ENCODE data around the gene ITSN1.
"Not testable (repeated sequence)": the region's sequence is repeated elsewhere in the genome, so short reads cannot be mapped to it uniquely, and the experiment has no call there.

Gene ITSN1

DNA sequence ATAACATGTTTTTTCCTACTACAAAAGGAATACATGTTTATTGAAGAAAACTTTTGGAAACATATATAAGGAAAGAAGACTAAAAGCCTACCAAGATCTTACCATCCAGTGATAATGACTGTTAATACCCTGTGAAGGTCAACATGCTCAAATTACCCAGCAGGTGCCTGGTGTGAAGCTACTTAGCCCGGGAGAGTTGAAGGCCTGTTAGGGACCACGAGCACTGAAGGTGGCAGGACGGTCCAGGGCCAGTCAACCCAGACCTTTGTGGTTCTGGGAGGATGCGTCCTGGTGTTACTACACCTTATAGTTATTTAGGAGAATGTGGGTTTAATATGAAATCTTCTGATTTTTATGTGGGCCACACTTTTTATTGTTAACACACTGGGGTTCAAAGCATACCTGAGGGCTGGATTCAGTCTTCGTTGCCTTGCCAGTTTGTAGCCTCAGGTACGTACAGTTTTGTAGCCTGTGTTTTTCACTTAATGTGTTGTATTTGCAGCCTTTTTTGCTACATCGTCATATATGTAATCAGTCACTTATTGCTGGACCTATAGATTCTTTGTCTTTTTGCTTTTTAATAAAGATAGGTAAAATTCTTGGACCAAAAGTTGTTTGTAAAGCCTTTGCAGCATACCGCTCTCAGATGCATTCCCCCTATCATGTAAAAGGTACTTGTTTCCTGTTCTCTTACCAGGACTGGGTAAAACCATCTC is 9.8 kb downstream of the ITSN1 start:
- DNase-seq: peak; percentile 59

DNA sequence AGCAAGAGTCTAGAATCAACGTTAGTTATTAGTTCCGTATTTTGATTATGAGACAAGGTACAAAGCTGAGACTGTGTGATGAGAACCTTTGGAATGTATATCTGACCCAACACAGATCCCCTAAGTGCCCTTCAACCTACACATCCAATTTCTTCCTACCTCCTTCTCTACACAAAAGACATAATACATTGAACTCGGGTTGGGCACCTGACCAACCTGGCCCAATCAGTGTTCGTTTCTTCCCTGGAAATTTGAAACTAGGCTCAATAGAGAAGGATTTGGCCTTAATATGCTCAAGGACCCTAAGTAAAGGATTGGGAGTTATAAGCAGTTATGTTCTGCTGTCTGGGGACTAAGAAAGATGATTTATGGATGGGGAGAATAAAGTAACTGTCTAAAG is 12.1 kb downstream of the ITSN1 start:
- no peak for DNase-seq

DNA sequence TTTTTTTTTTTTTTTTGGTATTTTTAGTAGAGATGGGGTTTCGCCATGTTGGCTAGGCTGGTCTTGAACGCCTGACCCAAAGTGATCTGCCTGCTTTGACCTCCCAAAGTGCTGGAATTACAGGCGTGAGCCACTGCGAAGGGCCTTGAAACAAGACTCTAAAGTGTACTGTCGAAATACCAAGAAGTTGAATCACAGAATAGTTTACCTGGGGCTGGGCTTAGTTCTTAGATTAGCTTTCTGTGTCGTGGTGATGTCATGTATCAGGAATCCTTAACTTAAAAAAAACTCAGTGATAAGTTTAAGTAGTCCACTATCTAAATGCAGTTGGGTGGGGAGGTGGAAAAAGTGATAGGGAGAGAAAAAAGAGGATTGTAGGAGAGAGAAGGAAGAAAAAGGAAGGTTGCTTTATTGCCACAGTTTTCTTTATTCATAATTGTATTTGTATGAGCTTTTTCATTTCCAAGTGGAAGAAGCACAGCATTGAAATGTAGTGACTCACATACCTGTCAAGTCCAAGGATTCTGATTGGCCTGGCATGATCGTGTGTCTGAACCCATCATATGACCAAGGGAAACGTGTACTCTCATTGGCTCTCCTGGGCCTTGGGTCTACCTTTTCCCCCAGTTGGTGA is 13.4 kb downstream of the ITSN1 start:
- no peak for DNase-seq

DNA sequence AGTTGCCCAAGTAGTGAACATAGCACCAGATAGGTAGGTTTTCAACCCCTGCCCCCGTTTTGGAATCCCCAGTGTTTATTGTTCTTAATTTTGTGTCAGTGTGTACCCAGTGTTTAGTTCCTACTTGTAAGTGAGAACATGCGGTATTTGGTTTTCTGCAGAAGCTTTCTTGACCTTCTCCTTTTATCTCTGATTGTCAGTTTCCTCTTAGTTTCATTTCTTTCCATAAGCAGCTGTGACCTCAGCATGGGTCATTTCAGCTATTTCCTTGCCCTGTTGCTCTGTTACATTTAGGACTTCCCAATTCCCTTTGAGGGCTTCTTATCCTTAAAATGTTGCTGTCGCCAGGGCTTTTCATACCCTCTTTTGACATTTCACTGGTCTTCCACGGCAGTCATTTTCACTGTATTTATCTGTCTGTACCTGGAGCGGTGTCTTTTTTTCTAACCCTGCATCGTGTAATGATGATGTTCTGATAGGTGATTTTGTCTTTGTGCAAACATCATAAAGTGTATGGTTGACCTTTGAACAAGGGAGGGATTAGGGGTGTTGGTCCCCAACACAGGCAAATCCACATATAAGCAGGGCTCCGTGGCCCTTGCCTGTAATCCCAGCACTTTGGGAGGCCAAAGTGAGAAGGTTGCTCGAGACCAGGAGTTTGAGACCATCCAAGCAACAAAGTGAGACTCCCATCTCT is 15.0 kb downstream of the ITSN1 start:
- no peak for DNase-seq

DNA sequence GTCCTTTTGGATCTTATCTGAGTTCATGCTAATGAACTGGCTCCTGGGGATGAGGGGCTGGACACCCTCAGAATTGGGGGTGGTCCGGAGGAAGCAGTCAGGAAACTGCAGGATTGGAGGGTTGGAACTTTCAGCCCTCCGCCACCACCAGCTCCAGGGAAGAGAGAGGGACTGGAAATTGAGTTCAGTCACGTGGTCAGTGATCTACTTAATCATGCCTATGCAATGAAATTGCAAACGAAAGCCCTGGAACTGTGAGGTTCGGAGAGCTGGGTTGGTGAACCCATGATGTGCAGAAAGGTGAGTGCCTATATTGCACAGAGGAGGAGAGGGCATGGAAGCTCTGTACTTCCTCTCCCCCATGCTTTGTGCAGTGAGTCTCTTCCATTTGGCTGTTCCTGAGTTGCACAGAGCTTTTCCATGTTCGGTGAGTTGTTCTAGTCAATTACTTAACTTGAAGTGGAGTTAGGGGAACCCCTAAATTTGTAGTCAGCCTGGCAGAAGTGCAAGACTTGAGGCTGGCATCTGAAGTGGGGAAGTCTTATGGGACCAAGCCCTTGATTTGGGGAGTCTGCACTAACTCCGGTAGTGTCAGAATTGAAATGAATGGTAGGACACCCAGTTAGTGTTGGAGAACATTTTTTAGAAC is 16.7 kb downstream of the ITSN1 start:
- no peak for DNase-seq

DNA sequence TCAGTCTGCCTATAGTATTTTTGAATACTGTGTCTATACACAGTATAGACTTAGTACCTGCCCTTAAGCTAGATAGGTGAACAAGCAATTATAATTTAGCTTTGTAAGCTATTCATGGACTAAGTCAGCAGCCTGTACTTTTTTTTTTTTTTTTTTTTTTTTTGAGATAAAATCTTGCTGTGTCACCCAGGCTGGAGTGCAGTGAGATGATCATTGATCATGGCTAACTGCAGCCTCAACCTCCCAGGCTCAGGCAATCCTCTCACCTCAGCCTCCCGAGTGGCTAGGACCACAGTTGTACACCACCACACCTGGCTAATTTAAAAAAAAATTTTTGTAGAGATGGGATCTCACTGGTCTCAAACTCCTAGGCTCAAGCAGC is 17.3 kb downstream of the ITSN1 start:
- DNase-seq: no peak

DNA sequence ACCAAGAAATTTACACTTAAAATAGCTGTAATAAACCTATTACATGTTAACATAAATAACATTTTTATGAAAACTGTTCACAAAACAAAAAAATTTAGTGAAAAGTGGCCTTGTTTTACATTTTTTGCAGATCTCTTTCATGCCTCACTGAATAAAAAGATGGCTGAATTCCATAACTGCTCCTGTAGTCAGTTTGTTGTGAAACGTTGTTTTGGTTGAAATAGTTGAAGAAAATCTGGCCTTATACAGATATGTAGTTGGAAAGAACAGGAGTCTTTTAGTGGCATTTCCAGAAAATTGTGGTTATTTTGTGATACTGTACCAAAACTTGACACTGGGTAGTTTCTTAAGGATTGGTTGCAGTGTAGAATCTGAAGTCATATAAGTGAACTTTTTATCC is 18.1 kb downstream of the ITSN1 start:
- no peak for DNase-seq

DNA sequence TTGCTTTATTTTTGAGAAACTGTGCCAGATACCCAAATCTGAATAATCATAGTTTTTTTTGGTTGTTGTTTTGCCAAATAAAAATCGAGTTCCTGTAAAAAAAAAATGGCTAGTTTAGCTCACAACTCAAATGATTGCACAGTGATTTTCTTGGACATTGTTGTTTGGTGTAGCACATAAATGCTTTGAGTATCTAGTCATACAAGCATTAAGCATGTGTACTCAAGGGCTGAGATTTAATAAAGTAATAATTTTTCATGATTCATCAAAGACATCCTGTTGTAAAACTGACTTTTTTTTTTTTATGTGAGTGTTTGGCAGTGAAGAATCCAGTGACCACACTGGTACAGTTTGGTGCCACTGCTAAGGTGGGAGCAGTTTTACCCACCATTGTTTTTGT is 18.8 kb downstream of the ITSN1 start:
- DNase-seq: no peak

DNA sequence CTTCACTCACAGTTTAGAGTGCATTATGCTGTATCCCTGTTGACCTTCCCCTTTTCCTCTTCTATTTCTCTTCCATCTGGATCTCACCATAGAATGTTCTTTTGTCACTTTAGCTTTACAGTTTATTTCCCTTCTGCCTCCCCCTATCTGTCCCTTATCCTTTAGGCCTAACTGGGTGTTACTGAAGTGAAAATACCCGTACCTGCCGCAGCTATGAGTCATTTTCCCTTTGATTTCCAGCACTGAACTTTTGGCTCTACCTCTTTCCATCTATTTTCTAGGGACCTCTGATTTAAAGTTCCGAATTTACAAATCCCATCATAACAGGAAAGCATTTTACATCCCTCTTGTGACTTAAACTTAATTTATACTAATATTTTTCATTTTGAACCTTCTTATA is 19.7 kb downstream of the ITSN1 start:
- DNase-seq: no peak

DNA sequence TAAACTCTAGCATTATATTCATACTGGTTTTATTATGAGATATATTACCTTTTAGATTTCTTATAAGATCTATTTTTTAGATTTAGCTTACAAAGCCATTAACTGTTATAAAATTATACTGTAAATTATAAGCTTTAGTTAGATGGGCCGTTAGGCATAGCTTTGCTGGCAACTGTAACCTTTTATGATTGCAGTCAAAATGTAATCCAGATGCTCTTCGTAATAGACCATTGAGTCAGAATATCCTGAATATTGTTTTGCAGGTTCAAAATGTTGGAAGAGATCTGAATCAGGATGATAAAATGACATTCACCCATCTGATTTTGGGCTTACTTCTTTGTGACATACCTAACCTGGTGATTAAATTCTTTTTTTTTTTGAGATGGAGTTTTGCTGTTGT is 20.9 kb downstream of the ITSN1 start:
- DNase-seq: no peak

DNA sequence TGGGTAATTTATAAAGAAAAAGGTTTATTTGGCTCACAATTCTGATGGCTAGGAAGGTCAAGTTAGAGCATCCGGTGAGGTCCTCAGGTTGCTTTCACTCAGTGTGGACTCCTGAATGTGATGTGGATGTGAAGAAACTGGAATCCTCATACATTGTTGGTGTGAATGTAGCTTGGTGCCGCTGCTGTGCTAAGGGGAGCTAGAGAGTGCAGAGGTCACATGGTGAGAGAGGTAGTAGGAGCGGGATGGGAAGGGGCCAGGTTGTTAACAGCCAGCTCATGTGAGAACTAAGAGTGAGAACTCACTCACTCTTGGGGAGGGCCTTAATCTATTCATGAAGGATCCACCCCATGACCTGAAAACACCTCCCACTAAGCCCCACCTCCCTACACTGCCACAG is 21.8 kb downstream of the ITSN1 start:
- DNase-seq: no peak

DNA sequence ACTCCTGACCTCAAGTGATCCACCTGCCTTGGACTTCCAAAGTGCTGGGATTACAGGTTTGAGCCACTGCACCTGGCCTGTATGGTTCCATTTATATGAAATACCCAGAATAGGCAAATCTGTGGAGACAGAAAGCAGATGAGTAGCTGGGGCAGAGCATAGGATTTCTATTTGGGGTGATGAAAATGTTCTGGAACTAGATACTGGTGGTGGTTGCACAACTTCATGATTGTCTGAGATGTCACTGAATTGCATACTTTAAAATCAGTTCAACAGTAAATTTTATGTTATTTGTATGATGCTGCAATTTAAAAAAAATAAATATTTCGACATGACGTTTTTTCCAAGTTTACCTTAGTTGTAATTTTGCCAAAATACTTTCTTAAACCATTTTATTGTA is 23.9 kb downstream of the ITSN1 start:
- DNase-seq: no peak

DNA sequence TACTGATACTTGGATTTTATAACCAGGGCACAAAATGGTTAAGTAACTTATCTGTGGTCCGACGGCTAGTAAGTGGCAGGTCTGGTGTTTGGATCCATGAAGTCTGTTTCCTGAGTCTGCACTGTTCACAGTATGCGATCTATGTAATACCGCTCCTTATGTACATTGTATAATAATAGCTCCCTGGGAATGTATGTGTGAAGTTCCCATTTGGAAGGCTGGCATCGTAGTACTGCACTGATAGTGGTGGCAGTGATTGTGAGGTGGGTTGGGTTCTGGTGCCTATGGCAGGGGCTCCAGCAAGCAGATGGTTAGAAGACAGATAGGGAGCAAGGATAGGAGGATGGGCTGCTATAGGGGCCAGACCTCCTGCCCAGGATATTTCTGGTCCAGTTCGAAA is 25.3 kb downstream of the ITSN1 start:
- no peak for DNase-seq

DNA sequence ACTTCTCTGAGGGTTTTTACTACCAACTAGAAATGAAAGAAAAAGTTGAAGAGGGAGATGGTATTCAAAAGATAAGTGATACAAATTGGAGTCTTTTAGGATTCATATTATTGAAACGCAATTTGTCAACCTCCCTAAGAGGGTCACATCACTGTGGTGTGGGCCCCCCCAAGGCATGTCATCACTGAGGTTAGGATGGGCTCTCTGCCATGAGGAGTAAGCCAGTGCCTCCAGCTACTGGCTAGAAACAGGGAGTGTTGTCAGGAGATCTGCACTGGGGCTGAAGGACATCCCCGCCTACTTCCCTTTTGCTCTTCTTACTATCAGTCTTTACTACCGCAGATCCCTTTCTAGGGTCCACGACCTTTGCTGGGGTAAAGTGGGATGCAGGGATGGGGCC is 25.9 kb downstream of the ITSN1 start:
- no peak for DNase-seq

DNA sequence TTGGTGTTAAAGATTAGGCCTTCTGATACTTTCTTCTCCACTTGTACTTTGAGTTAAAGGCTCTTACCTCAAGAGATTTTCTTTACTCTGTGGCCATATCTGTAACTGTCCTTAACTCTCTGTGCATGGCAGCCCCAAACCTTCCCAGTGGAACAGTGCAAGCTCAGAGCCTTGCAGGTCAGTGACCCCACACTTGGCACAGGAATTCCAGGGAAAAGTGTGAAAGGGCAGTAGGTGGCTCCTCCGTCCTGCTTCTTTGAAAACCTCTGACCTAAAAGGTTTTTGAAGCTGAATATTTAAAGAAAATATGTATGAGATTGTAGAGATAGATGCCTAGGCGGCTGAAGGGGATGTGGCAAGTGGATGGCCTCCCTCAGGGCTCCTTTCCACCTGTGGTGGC is 26.3 kb downstream of the ITSN1 start:
- DNase-seq: no peak

DNA sequence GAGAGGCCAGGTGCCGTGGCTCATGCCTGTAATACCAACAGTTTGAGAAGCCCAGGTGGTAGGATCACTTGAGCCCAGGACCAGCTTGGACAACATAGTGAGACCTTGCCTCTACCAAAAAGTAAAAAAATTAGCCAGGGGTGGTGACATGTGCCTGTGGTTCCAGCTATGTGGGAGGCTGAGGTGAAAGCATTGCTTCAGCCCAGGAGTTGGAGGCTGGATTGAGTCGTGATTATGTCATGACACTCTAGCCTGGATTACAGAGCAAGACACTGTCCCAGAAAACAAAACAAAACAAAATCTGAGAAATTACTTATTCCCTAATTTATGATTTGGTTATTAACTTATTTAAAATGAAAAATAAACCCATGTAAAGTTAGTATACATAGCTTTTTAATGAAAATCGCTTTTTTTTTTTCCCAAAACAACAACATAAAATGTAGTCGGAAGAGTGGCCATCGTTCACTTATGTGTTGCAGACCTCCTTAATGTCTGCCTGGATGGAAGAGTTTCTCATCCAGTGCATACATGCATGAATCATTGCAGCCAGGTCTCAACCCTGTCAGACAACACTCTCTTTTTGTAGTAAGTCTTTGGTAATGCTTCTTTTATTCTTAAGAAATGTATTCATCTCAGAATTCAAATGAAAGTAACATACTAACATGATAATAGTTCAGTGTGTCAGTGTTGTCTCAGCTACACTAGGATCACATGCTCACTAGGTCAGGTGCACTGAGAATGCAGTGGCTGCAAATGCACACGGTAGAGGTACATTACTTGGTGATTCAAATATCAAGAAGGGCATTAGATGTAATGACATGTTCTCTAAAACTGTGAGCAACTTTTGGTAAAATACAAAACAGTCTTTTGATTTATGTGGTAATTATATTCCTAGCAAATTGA is 28.0 kb downstream of the ITSN1 start:
- no peak for DNase-seq

DNA sequence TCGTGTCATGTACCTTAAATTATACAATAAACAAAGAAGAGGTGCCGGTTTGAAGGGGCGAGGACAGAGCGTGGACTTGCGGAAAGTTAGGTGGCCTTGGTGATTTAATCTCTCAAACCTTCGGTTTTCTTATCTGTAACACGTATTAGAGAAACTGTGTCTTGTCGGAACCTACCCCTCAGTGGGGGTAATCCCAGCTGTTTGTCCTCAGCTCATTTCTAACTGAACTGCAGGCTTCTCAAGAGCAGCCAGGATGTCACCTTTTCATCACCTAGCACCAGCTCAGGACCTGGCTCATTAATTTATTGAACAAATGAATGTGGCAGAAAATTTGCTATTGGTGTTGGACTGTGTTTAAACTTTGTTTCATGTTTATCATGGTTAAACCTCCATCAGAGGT is 31.2 kb downstream of the ITSN1 start:
- DNase-seq: no peak

DNA sequence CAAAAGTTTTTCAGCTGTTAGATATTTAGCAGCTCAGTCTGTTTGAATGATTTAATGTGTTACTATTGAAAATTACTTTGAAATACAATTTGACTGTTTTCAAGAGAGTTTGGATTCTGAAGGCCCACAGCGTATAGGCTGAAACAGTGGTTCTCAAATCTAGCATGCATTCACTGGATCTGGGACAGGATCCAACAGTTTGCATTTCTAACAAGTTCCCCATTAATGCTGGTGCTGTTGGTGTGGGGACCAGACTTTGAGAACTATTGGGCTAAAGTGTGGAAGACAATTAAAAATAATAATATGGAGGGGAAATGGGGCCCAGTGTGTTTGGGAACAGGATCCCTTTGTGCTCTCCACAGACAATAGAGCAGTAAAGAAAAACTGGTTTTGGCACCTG is 31.9 kb downstream of the ITSN1 start:
- DNase-seq: no peak

DNA sequence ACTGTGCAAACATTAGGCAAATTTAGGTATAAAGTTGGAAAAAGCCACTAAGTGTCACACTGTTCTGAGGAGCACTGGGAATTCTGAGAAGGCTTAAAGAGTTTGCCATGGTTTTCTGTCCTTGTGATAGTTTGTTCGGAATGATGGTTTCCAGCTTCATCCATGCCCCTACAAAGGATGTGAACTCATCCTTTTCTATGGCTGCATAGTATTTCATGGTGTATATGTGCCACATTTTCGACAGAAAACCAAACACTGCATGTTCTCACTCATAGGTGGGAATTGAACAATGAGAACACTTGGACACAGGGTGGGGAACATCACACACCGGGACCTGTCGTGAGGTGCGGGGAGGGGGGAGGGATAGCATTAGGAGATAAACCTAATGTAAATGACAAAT is 34.4 kb downstream of the ITSN1 start:
- DNase-seq: not testable (repeated sequence)

DNA sequence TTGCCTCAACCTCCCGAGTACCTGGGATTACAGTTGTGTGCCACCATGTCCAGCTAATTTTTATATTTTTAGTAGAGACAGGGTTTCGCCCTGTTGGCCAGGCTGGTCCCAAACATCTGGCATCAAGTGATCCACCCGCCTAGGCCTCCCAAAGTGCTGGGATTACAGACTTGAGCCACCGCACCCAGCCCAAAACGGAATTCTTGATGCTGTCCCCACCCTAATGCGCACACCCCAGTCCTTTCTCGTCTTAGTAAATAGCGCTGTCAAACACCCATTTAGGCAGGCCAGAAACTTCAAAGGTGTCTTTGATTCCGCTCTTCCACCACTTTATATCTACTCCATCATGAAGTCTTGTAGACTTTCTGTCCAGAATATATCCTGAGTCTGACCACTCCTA is 35.1 kb downstream of the ITSN1 start:
- DNase-seq: no peak

DNA sequence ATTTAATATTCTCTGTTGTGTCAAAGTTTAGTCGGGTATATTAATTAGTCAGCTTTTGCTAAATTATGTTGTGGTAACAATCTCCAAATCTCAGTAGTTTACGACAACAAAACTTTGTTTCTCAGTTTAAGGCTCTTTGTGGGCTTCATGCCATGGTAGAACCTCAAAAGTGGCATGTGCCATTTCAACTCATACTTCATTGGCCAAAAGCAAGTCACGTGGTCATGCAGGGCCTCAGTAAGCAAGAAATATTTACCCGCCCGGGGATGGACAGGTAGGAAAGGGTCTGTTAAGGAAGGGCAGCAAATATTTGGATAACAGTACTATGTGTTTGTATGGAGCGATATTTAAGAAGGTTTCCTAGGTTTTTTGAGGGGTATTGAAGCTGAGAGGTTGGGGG is 38.6 kb downstream of the ITSN1 start:
- no peak for DNase-seq

DNA sequence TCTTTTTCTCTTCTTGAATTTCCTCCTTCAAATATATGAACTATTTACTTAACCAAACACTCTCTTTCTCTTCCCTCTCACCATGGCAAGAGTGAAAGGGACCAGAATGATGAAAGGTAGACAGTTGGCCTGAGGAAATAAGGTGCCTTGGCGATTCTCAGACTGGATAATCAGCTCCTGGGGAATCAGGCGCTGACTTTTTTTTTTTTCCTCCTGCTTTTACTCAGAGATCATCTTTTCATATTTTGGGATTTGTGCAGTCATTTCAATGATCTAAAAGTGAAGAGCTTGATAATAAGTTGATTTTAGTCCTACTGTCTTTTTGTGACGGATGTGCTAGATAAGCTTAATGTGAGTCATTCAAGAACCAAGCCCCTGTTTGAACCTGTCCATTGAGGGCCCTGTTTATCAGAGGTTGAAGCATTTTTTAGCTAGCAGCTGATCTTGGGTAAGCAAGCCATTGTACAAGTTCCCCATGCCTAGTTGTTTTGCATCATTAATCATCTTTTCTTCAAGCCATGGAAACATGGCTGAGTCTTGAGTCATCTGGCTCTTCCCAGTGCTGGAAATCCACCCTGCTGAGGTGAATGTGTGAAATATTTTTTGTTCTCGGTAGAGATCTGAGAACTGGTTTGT is 40.8 kb downstream of the ITSN1 start:
- DNase-seq: peak; percentile 35
